UCSD-AML1 (cell line): Measurements from ENCODE around the gene TMPRSS11F.

ENCODE experiments used
- DNase-seq: peaks from one replicate; lab custom pipeline; 2025; ENCODE audit not compliant: unreplicated experiment; lab: John Stamatoyannopoulos, UW

The TMPRSS11F gene

DNA sequence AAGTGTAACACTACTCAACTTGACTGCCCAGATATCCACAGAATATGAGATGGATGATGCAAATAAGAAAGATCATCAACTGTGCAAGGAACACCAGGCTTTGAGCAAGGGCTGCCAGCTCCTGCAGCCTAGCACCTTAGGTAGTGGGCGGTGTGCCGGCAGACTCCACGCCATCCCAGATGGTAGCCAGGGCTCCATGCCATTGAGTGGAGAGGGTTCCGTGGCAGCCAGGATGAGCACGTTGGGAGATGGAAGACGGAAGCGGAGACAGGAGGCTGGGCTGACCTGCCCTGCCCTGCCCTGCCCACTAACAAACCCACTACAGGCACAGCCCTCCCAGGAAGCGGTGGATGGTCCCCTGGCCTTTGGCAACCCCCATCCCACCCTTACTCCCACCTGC is 51.9 kb downstream of the TMPRSS11F start:
- DNase-seq = no peak

DNA sequence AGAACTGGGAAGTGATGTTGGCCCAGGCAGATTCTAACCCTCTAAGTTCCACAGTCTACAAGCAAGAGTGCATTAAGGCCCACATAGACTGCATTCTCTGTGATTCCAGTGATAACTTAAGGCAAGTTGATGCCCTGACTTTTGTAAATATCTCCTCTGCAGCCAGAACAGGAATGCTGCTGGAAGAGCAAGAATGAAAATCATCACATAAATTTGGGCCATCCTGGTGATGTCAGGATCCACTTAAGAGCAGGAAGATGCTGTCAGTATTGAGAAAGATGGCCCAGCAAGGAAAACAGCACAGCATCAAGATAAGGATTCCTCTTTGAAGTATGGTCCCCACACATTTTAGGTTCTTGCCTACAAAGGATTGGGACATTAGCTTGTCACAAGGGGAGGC is 52.4 kb downstream of the TMPRSS11F start:
- DNase-seq = no peak

DNA sequence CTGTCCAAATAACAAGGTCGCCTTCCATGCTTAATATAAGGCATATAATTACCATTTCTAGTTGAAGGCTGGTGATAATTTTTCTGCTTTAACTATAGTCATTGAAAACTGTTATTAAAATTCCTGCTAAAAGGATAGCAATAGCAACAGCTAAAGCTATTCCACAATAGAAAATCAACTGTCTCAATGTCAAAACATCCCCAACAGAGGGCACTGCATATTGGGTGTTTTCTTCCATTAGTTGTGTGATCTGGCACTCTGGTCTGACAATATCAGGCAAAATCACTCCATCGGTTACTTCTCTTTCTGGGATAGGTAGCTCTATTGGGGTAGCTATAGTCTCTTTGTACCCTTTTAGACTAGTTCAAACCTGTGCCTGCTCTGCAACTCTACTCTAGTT is 53.5 kb downstream of the TMPRSS11F start:
- no peak for DNase-seq

DNA sequence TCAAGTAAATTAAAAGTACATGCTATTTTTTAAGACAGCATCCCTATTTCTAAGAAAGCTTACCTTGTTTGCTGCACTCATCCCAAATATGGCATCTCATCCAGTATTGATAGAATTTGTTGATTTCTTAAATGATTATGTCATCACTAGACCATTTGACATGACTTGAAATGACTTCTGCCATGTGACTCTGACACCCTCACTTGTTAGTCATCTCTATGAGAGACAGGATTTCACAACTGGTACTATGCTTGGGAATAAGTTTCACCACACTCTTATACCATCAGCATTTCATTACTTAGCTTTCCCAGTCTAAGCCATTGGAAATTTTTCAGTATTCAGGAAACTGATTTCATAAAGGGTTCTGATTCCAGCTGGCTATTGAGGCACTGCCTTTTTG is 55.3 kb downstream of the TMPRSS11F start:
- no peak for DNase-seq

DNA sequence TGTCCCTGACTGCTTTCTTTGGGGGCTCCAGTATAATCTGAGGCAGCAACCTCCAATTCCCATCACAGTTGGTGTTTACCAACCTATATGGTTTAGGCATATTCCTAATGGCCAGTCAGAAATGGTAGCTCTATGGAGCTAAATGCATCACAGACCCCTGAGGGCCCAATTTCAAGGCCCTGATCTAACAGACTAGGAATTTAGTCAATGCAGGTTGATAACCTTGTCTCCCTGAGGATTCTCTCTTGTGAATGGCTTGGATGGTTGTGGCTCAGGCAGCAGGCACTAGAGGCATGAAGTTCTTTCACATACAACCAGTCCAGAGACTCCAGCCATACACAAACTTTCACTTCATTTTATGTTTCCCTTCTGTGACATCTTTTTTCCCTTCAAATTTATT is 59.4 kb downstream of the TMPRSS11F start:
- DNase-seq = no peak

DNA sequence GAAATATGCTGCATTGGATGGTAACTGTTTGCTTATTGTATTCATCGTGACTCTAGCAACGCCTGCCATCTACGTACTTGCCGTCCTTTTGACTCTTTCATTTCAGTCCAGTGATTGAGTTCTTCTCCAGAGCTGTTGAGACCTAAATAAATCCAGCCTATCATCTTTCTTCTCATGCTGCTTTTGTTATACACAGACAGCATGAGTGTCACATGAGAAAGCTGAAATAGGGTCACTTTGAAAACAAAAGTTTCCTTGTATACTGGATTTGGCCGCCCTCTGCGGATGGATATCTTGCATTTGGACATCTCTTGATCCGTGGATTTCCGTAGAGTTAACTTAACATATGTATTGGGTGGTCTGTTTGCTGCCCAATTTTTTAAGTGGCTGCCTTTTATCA is 67.2 kb downstream of the TMPRSS11F start:
- DNase-seq = no peak

DNA sequence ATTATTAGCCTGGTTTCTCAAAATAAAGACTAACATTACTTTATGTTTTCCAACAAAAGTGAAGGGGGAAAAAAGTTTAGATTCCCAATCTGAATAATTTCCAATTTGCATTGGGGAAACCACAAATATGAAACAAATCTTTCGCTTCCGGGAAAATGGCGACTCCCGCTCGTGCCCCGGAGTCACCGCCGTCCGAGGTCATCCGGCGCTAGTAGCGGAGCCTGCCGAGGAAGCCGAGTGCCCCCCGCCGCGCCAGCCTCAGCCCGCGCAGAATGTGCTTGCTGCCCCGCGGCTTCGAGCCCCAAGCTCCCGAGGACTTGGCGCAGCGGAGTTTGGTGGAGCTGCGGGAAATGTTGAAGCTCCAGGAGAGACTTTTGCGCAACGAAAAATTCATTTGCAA is 91.4 kb downstream of the TMPRSS11F start:
- no peak for DNase-seq

DNA sequence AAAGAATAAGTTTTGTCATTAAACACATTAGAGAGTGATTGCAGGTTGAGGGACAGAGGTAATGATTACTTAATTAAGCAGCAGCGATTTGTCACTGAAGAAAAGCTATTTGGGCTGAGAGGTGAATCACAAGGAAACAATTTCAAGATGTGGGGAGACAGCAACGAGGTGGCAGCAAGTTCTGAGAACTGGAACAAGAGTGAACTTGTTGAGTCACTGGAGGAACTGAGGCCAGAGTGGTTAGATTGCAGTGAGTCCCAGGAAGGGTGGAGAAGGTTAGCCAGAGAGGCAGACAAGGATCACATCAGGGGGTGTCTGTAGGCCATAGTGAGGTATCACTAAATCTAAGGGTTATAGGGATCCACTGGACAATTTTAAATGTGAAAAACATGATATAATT is 108.5 kb downstream of the TMPRSS11F start:
- DNase-seq = no peak

DNA sequence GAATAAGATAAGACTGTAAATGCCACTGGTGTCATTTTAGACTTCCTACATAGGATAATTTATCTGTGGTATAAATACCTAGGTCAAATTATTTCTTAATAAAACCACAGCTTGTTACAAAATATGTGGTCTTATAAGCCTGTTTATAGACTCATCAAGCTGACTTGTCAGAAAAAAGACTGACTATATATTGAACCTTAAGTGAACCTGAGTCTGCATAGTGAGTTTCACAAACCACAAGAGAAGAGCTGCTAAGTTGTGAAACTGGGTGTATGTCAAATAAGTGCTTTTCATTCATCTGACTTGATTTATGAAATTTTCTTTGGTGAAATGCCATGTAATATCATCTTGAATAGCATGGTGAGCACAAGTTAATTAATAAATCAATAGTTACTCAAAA is 118.0 kb downstream of the TMPRSS11F start:
- no peak for DNase-seq
